Measurements from ENCODE around the gene NACC2.
A peak's percentile ranks its signal among the peaks of the same experiment; 100 is the strongest.

The NACC2 gene

GRCh38 chr9:136127313-136127712 is 32.2 kb upstream of the NACC2 start:
- no peak for DNase-seq

GRCh38 chr9:136124976-136125692 is 30.0 kb upstream of the NACC2 start:
- no peak for DNase-seq

- DNase-seq: peak in 1 of 2 experiments; percentile 38
Observed at GRCh38 chr9:136122425-136123383, 27.6 kb upstream of the NACC2 start.

GRCh38 chr9:136121801-136122200 is 26.7 kb upstream of the NACC2 start:
- DNase-seq: no peak

DNA sequence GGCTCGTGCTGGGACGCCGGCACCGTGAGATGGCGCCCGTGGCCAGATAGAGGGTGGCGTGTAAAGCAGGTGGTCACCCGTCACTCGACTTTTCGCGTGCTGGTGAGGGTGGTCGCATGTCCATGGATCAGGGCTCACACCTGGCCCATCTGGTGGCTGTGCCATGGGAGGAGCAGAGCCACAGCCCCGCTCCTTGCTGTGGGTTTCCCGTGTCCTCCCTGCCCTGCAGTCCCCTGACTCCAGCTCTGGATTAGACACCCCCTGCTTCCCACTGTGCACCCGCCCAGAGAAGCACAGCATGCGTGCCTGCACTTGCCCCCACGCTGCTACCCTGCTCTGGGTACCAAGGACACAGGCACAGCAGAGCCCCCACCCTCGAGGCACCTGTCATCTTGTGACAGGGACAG is 25.4 kb upstream of the NACC2 start:
- DNase-seq: no peak

DNA sequence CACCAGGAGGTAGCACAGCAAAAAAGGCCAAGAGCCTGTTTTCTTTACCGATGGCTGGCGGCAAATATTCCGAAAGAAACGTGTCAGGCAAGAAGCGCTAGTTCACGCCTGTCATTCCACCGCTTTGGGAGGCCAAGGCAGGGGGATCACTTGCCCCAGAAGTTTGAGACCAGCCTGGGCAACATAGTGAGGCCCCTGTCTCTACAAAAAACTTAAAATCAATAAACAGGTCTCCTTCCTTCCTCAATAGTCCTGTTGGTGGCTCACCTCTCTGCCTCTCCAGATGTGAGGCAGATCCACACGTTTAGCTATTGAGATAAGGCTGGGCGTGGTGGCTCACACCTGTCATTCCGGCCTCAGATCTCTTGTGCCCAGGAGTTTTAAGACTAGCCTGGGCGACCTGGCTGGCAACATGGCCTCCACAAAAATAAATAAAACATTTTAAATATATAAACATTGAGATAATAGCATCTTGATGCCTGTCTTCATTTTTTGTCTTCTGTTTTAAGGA is 24.8 kb upstream of the NACC2 start:
- no peak for DNase-seq

DNA sequence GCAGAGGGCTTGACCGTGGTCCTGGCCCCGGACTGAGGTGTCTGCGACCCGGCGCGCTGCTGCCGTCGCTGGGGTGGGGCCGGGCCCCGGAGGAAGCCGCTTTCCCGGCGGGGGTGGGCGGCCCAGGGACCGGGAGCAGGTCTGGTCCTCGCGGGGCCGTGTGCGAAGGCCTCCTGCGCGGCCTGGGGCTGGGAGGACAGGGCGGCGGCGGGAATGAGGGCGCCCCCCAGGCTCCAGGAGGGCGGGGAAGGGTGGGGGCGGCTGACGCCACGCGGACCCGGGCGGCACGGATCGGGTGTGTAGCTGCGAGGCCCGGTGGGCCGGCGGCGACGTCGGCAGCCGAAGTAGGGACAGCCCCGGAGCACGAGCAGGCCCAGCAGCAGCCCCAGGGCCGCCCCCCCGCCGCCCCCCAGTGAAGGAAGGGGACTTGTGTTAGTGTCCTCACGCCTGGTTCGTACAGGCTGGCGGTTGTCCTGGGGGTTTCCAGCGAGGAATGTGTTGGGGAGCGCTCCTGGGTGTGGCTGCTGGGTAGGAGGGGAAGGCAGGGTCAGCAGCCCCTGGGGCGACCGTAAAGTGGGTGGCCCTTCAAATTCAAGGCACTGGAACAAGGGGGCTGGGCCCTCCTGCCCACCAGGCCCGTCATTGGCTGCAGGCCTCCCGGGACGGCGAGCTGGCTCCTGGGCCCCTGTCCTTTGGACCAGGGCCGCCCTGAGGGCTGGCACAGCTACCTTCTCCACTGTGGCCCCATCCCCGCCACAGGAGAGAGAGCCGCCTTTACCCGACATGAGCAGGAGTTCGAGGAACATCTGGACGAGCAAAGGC is 24.2 kb upstream of the NACC2 start:
- DNase-seq: peak; percentile 63 to 74

GRCh38 chr9:136118320-136119060 is 23.4 kb upstream of the NACC2 start, which contains the start of gene TMEM250:
Gene TMEM250, minus strand, starts transcription at chr9:136118875. Its CDS starts 1,975 bp downstream, at chr9:136116900.
- DNase-seq: peak; percentile 83 to 97

- DNase-seq: no peak
Observed at GRCh38 chr9:136117916-136118319, 22.8 kb upstream of the NACC2 start.

GRCh38 chr9:136117291-136117915 is 22.3 kb upstream of the NACC2 start:
- no peak for DNase-seq

GRCh38 chr9:136116360-136117098 is 21.4 kb upstream of the NACC2 start:
- no peak for DNase-seq

DNA sequence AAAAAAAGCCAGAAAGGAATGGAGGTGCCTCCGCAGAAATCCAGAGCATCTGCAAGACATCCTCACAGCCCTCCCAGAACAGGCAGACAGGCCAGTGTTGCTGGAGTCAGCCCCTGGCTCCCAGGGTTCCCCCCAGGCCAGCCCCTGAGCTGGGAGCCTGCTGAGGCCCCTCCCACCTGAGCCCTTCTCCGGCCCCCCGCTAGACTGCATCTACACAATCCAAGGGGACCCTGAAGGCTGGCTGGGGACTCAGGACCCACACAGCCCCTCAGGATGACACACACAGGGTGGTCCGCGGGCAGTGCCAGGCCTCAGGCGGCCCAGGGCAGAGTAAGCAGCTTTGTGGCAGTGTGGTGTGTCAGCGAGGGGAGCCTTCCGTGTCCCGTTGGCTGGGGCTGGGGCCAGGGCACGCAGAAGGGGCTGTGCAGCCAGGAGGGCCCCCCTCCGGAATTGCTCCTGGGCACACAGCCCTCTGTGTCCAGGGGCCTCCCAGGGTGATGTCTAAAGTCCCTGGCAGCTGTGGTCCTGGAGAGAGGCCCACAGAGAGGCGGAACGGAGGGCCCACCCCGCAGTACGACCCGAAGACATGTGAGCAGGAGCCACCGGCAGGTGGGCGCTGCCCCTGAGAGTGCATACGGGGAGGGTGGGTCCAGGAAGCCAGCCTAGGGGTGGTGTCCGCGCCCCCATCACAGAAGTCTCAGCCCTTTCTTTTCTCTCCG is 20.7 kb upstream of the NACC2 start:
- no peak for DNase-seq

DNA sequence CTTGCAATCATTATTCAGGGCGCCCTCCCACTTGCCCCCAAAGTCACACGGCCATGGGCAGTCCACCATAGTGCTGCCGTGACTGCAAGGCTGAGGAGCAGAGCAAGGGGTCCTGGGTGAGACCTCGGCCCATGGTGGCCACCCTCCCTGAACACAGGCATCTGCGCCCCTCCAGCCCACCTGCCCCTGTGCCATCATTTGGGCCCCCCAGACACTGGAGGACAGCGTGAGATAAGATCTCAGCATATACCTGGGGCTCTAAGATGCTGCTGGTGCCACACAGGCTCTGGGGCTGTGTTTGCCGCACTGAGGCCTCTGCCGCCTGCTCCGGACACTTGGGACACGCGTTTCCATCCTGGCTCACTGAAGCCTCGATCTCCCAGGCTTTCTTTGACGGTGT is 20.1 kb upstream of the NACC2 start:
- DNase-seq: no peak

- DNase-seq: no peak
Observed at GRCh38 chr9:136114610-136115009, 19.5 kb upstream of the NACC2 start.

DNA sequence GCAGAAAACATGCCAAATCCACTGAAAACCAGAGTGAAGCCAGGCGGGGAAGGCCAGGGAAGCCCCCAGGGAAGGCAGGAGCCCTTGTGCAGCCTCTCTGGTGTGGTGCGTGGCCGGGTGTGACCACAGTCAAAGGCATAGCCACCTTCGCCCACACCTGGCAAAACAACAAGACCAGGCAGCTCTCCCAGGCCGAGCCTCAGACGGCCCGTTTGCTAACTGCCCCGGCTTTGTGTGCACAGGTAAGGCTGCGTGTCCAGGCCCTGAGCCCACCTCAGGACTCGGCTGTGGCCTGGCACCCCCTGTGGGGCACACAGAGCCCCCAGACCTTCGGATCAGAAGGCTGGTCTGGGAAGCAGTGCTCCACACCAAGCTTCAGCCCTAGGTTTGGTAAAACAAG is 17.5 kb upstream of the NACC2 start:
- no peak for DNase-seq

- DNase-seq: no peak
Observed at GRCh38 chr9:136111910-136112309, 16.8 kb upstream of the NACC2 start.

DNA sequence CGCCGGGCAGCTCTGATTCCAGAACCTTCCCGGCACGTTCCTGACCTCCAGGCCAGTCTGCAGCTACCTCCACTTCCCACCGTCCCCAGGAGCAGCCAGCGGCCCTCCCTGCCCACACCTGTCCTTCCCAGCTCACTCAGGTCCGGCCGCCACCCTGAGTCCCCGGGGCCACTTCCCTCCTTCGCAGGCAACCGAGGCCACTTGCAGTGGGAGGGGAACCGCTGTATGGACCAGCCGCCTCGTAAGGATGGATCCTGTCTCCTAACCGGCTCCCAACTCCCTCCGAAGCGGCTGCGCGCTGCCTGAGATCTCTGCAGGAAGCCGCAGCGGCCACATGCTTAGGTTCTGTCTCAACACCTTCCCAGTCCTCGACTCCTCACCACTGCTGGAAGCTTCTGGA is 16.1 kb upstream of the NACC2 start:
- DNase-seq: no peak

GRCh38 chr9:136110082-136111061 is 15.3 kb upstream of the NACC2 start:
- no peak for DNase-seq

All from SW 1271 (cell line).